Chondrocyte (in vitro differentiated cells): ENCODE measurements around the gene ANXA6. TPM values are rescaled to one million over a fixed set of nuclear protein-coding genes. Genes with fewer than 3 reads are reported as not detected.

Experiments
- DNase-seq: peaks from one replicate; pipeline ENCODE4 v3.0.0; 2021; ENCODE audit warnings: mixed read lengths, low spot score
- H3K27ac Mint-ChIP-seq: one replicate; pipeline ENCODE4 v1.8.0; 2021; ENCODE audit warnings: mild to moderate bottlenecking, moderate library complexity, mixed read lengths; ENCODE audit not compliant: unreplicated experiment
- H3K27me3 Mint-ChIP-seq: 2 replicates; pipeline ENCODE4 v1.8.0; 2021; ENCODE audit warnings: low read depth, mixed read lengths
- H3K36me3 Mint-ChIP-seq: 2 replicates; pipeline ENCODE4 v1.8.0; 2021; ENCODE audit warnings: low read depth, mixed read lengths
- H3K4me1 Mint-ChIP-seq: 2 replicates; pipeline ENCODE4 v1.8.0; 2021; ENCODE audit warnings: low read depth, mild to moderate bottlenecking, mixed read lengths
- H3K4me3 Mint-ChIP-seq: one replicate; pipeline ENCODE4 v1.8.0; 2021; ENCODE audit warnings: mild to moderate bottlenecking, moderate library complexity, mixed read lengths; ENCODE audit not compliant: unreplicated experiment
- H3K9me3 Mint-ChIP-seq: 2 replicates; pipeline ENCODE4 v1.8.0; 2021; ENCODE audit warnings: low read depth, mixed read lengths
- CTCF ChIP-seq: fragments of 200-600 bp; sonication (generic); IDR thresholded peaks from 2 replicates; pipeline ENCODE4 v1.5.0; 2021; ENCODE audit warnings: antibody characterized with exemption, mild to moderate bottlenecking, moderate library complexity
- total RNA-seq: library from RNA; stranded (reverse); gene quantifications from 3 replicates; pipeline ENCODE4 v1.2.1, GENCODE V29; 2021

The ANXA6 gene
- total RNA-seq, 1 donor from 2014 or later: 450 TPM

- no peak for DNase-seq
- Mint-ChIP-seq H3K4me3 (no peak overlapping the region), H3K4me1 (peaks cover 23% of the 10 kb centered on the region), H3K27ac (no peak overlapping the region), H3K27me3 (no peaks in the 10 kb centered on the region), H3K9me3 (no peaks in the 10 kb centered on the region), H3K36me3 (peaks cover 24% of the 10 kb centered on the region)
- TF ChIP-seq CTCF: no peak
These were observed 100.9 kb downstream of the ANXA6 start for GRCh38 chr5:151056379-151057325.

GRCh38 chr5:151055336-151055735 lies 102.2 kb downstream of the ANXA6 start:
- no peaks in the 10 kb centered on the region for H3K27me3 Mint-ChIP-seq
- H3K4me3 Mint-ChIP-seq: no peak overlapping the region
- DNase-seq: no peak
- TF ChIP-seq CTCF: no peak
- no peak overlapping the region for H3K27ac Mint-ChIP-seq
- H3K4me1 Mint-ChIP-seq: peaks cover 19% of the 10 kb centered on the region
- no peaks in the 10 kb centered on the region for H3K9me3 Mint-ChIP-seq
- H3K36me3 Mint-ChIP-seq: peaks cover 23% of the 10 kb centered on the region

- TF ChIP-seq CTCF: no peak
- Mint-ChIP-seq H3K9me3 (no peaks in the 10 kb centered on the region), H3K27ac (no peak overlapping the region), H3K36me3 (peaks cover 23% of the 10 kb centered on the region), H3K4me1 (peaks cover 13% of the 10 kb centered on the region), H3K27me3 (no peaks in the 10 kb centered on the region), H3K4me3 (no peak overlapping the region)
- DNase-seq: no peak
These were observed 102.9 kb downstream of the ANXA6 start for GRCh38 chr5:151054709-151055108.

- no peak for TF ChIP-seq CTCF
- Mint-ChIP-seq H3K4me1 (peaks cover 8% of the 10 kb centered on the region), H3K27ac (no peak overlapping the region), H3K36me3 (peaks cover 18% of the 10 kb centered on the region), H3K27me3 (no peaks in the 10 kb centered on the region), H3K4me3 (no peak overlapping the region), H3K9me3 (no peaks in the 10 kb centered on the region)
- DNase-seq: no peak
These were observed 103.7 kb downstream of the ANXA6 start for GRCh38 chr5:151053796-151054462.

GRCh38 chr5:151052836-151053235 lies 104.7 kb downstream of the ANXA6 start:
- Mint-ChIP-seq H3K4me3 (no peak overlapping the region), H3K4me1 (peaks cover 8% of the 10 kb centered on the region), H3K27me3 (no peaks in the 10 kb centered on the region), H3K9me3 (no peaks in the 10 kb centered on the region), H3K36me3 (peaks cover 19% of the 10 kb centered on the region), H3K27ac (no peak overlapping the region)
- DNase-seq: no peak
- TF ChIP-seq CTCF: no peak
